ENCODE results near the gene PROC. TPM values are rescaled to one million over a fixed set of nuclear protein-coding genes. Genes with fewer than 3 reads are reported as not detected.

The PROC gene
- total RNA-seq, 1 experiment from 2014 or later, result 0.59 TPM

DNA sequence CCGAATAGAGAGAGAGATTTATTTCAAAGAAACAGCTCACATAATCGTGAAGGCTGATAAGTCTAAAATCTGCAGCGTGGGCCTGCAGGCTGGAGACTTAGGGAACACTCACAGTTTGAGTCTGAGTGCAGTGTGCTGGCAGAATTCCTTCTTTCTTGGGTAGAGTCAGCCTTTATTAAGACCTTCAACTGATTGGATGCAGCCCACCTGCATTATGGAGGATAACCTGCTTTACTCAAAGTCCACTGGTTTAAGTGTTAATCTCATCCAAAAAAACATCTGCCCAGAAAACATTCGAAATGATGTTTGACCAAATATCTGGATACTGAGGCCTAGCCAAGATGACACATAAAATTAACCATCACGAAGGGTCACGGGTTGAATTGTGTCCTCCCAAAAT lies 16.3 kb downstream of the PROC start:
- CTCF ChIA-PET, result no interaction called here

DNA sequence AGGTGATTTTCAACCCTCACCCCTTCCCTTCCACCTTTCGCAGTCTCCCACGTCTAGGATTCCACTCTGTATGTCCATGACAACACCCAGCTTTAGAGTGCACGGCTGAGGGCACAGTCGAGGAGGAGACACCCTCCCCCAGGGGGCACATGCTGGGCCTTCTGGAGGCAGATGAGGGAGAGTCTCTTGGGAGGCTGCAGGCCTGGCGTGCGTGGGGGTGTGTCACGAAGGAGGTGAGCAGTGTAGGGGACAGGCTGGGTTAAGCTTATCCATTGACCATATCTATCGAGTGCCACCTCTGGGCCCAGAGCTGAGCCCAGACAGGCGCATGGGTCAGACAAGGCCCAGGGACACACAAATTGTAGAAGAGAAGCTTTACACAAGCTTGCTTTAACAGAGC lies 18.8 kb downstream of the PROC start:
- H3K27me3 Mint-ChIP-seq (ENCODE audit: unreplicated experiment), result no peaks in the 10 kb centered on the region
- intact Hi-C loops (cut with micrococcal nuclease; ENCODE audit: unreplicated experiment), result no loop called here
- peaks cover 12% of the 10 kb centered on the region for H3K4me1 Mint-ChIP-seq (ENCODE audit: low read depth, unreplicated experiment)
- H3K27ac Mint-ChIP-seq (ENCODE audit: unreplicated experiment), result no peak overlapping the region
- H3K9me3 Mint-ChIP-seq (ENCODE audit: low read depth, unreplicated experiment), result peaks cover 4% of the 10 kb centered on the region
- CTCF ChIA-PET, result no interaction called here
- no peaks in the 10 kb centered on the region for H3K36me3 Mint-ChIP-seq (ENCODE audit: insufficient read depth, unreplicated experiment)
- no peak for DNase-seq
- H3K4me3 Mint-ChIP-seq (ENCODE audit: low read depth, unreplicated experiment), result no peak overlapping the region
- TF ChIP-seq, protein P1, sequence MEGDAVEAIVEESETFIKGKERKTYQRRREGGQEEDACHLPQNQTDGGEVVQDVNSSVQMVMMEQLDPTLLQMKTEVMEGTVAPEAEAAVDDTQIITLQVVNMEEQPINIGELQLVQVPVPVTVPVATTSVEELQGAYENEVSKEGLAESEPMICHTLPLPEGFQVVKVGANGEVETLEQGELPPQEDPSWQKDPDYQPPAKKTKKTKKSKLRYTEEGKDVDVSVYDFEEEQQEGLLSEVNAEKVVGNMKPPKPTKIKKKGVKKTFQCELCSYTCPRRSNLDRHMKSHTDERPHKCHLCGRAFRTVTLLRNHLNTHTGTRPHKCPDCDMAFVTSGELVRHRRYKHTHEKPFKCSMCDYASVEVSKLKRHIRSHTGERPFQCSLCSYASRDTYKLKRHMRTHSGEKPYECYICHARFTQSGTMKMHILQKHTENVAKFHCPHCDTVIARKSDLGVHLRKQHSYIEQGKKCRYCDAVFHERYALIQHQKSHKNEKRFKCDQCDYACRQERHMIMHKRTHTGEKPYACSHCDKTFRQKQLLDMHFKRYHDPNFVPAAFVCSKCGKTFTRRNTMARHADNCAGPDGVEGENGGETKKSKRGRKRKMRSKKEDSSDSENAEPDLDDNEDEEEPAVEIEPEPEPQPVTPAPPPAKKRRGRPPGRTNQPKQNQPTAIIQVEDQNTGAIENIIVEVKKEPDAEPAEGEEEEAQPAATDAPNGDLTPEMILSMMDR (IDR thresholded peaks at IDR 0.05; ENCODE audit: unreplicated experiment), result no peak
- no TSS peak for BruUV-seq (replicated peaks)

More for the DNA sequence above, 16.3 kb downstream of the PROC start:
- BruUV-seq (replicated peaks), result no TSS peak
- no peak overlapping the region for H3K4me3 Mint-ChIP-seq (ENCODE audit: low read depth, unreplicated experiment)
- H3K27ac Mint-ChIP-seq (ENCODE audit: unreplicated experiment), result no peak overlapping the region
- no peaks in the 10 kb centered on the region for H3K27me3 Mint-ChIP-seq (ENCODE audit: unreplicated experiment)
- H3K9me3 Mint-ChIP-seq (ENCODE audit: low read depth, unreplicated experiment), result no peaks in the 10 kb centered on the region
- no peak for DNase-seq
- no peaks in the 10 kb centered on the region for H3K36me3 Mint-ChIP-seq (ENCODE audit: insufficient read depth, unreplicated experiment)
- TF ChIP-seq, protein P1 (IDR thresholded peaks at IDR 0.05; ENCODE audit: unreplicated experiment), result no peak
- H3K4me1 Mint-ChIP-seq (ENCODE audit: low read depth, unreplicated experiment), result peaks cover 12% of the 10 kb centered on the region
- intact Hi-C loops (cut with micrococcal nuclease; ENCODE audit: unreplicated experiment), result no loop called here

DNA sequence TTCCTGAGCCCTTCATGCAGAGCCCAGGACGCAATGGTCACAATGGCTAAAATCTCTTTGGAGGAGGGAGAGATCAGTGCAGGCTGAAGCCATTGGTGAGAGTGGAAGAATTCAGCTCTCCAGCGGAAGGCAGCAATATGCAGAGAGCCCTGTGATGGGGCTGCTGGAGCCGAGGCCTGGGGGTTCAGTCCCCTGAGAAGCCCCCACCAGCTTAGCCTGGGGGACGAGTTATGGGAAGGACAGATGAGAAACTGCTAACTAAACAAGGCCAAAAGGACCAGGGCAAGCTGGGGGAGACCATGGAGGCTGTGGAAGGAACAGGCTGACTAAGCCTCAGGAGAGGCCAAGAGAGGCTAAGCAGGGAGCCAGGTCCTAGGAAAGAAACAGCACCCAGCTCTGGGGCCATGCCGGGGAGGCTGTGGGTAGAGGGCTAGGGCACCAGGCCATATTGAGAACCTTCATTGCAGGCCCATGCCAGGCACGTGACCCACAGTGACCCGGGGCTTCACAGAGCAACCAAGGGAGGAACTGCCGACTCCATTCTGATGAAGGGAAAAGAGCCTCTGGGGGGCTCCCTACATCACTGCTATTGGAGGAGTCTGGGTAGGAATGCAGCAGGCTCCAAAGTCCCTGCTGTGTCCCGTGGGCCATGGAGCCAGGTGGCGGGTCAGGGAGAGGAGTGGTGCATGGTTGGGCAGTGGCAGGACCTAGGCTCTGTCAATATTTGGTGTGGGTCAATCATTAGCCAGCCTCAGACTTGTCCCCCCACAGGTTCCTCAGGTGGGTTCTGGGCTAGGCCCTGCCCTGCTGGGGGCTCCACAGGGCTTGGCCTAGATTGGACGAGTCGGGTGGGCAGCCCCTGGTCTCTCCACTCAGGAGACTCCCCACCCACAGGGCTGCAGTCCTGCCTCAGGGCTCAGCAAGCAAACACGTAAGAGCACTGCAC lies 19.8 kb downstream of the PROC start:
- Mint-ChIP-seq H3K9me3 (ENCODE audit: low read depth, unreplicated experiment) (peaks cover 4% of the 10 kb centered on the region), H3K4me1 (ENCODE audit: low read depth, unreplicated experiment) (peaks cover 12% of the 10 kb centered on the region), H3K4me3 (ENCODE audit: low read depth, unreplicated experiment) (no peak overlapping the region), H3K27ac (ENCODE audit: unreplicated experiment) (peak overlapping the region; percentile 27), H3K36me3 (ENCODE audit: insufficient read depth, unreplicated experiment) (no peaks in the 10 kb centered on the region), H3K27me3 (ENCODE audit: unreplicated experiment) (no peaks in the 10 kb centered on the region)
- TF ChIP-seq, protein P1 (IDR thresholded peaks at IDR 0.05; ENCODE audit: unreplicated experiment), result no peak
- BruUV-seq (replicated peaks), result no TSS peak
- CTCF ChIA-PET, result no interaction called here
- intact Hi-C loops (cut with micrococcal nuclease; ENCODE audit: unreplicated experiment), result no loop called here
- no peak for DNase-seq

DNA sequence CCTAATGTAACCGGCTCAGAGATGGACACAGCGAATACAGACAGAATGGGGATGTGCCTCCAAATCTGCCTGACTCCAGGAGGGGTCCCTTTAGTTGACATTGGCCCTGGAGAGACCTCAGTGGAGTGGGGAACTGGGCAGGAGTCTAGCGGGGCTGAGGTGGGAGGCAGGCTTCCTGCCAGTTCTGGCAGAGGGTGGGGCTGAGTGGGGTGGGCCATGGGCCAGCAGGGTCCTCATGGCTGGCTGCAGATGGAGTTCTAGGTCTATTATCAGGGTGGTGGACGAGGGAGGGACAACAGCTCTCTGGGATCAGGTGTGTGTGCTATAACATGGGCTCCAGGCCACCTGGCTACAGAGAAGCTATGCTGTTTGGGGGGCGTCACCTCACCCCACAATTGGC lies 21.1 kb downstream of the PROC start:
- Mint-ChIP-seq H3K4me1 (ENCODE audit: low read depth, unreplicated experiment) (peaks cover 12% of the 10 kb centered on the region), H3K4me3 (ENCODE audit: low read depth, unreplicated experiment) (no peak overlapping the region), H3K27me3 (ENCODE audit: unreplicated experiment) (no peaks in the 10 kb centered on the region), H3K27ac (ENCODE audit: unreplicated experiment) (no peak overlapping the region), H3K9me3 (ENCODE audit: low read depth, unreplicated experiment) (peaks cover 7% of the 10 kb centered on the region), H3K36me3 (ENCODE audit: insufficient read depth, unreplicated experiment) (no peaks in the 10 kb centered on the region)
- TF ChIP-seq, protein P1 (IDR thresholded peaks at IDR 0.05; ENCODE audit: unreplicated experiment), result no peak
- CTCF ChIA-PET, result interaction anchor here (0.6 kb wide), 1 partner anchor 106 kb away, joined by 3 read pairs; no protein-coding TSS in a partner anchor
- DNase-seq, result no peak
- intact Hi-C loops (cut with micrococcal nuclease; ENCODE audit: unreplicated experiment), result no loop called here
- BruUV-seq (replicated peaks), result no TSS peak

All from Calu3 (cell line).